ENCODE results near the gene MARCKS. TPM values are rescaled to one million over a fixed set of nuclear protein-coding genes. Genes with fewer than 3 reads are reported as not detected.

MARCKS gene
- total and polyA plus RNA-seq, 9 donors = 199 to 355 (median 224) TPM

- Histone ChIP-seq H3K27ac (ENCODE audit: low read length) (peak overlapping the region; percentile 39), H3K4me1 (ENCODE audit: control insufficient read depth, insufficient read depth, low read length) (no peaks in the 10 kb centered on the region), H3K27me3 (ENCODE audit: control insufficient read depth, insufficient read depth, low read length) (no peaks in the 10 kb centered on the region), H3K36me3 (ENCODE audit: control insufficient read depth, insufficient read depth, low read length) (no peaks in the 10 kb centered on the region), H3K4me3 (ENCODE audit: low read length) (no peak overlapping the region), H3K9me3 (replicated peaks; ENCODE audit: control insufficient read depth, low read depth, low read length) (no peaks in the 10 kb centered on the region)
- peak; percentile 95 for DNase-seq
- WGBS (ENCODE audit: insufficient coverage) = no CpG with 5 or more reads among the region's 6 CpGs
Observed at GRCh38 chr6:113879186-113880096, 22.3 kb downstream of the MARCKS start.

GRCh38 chr6:113881478-113881980 lies 24.4 kb downstream of the MARCKS start:
- Histone ChIP-seq H3K4me1 (ENCODE audit: control insufficient read depth, insufficient read depth, low read length) (peaks cover 2% of the 10 kb centered on the region), H3K4me3 (ENCODE audit: low read length) (no peak overlapping the region), H3K27ac (ENCODE audit: low read length) (no peak overlapping the region), H3K36me3 (ENCODE audit: control insufficient read depth, insufficient read depth, low read length) (no peaks in the 10 kb centered on the region), H3K27me3 (ENCODE audit: control insufficient read depth, insufficient read depth, low read length) (no peaks in the 10 kb centered on the region), H3K9me3 (replicated peaks; ENCODE audit: control insufficient read depth, low read depth, low read length) (no peaks in the 10 kb centered on the region)
- WGBS (ENCODE audit: insufficient coverage) = 65% methylated on average over 2 of the region's 2 CpGs
- no peak for DNase-seq

- no peak for DNase-seq
- no peaks in the 10 kb centered on the region for H3K36me3 ChIP-seq (ENCODE audit: control insufficient read depth, insufficient read depth, low read length)
Observed at GRCh38 chr6:113882336-113883022, 25.3 kb downstream of the MARCKS start.

GRCh38 chr6:113884011-113884410 lies 26.9 kb downstream of the MARCKS start:
- peaks cover 2% of the 10 kb centered on the region for H3K4me1 ChIP-seq (ENCODE audit: control insufficient read depth, insufficient read depth, low read length)
- no peak for DNase-seq
- no peaks in the 10 kb centered on the region for H3K27me3 ChIP-seq (ENCODE audit: control insufficient read depth, insufficient read depth, low read length)
- H3K27ac ChIP-seq (ENCODE audit: low read length) = no peak overlapping the region
- no CpG with 5 or more reads among the region's 2 CpGs for WGBS (ENCODE audit: insufficient coverage)
- no peaks in the 10 kb centered on the region for H3K36me3 ChIP-seq (ENCODE audit: control insufficient read depth, insufficient read depth, low read length)
- H3K4me3 ChIP-seq (ENCODE audit: low read length) = no peak overlapping the region
- no peaks in the 10 kb centered on the region for H3K9me3 ChIP-seq (replicated peaks; ENCODE audit: control insufficient read depth, low read depth, low read length)

More at GRCh38 chr6:113882336-113883022, 25.3 kb downstream of the MARCKS start:
- Histone ChIP-seq H3K9me3 (replicated peaks; ENCODE audit: control insufficient read depth, low read depth, low read length) (no peaks in the 10 kb centered on the region), H3K4me1 (ENCODE audit: control insufficient read depth, insufficient read depth, low read length) (peaks cover 2% of the 10 kb centered on the region), H3K27me3 (ENCODE audit: control insufficient read depth, insufficient read depth, low read length) (no peaks in the 10 kb centered on the region), H3K4me3 (ENCODE audit: low read length) (no peak overlapping the region), H3K27ac (ENCODE audit: low read length) (no peak overlapping the region)
- WGBS (ENCODE audit: insufficient coverage) = 100% methylated on average over 1 of the region's 2 CpGs

GRCh38 chr6:113886512-113886911 lies 29.4 kb downstream of the MARCKS start:
- H3K27ac ChIP-seq (ENCODE audit: low read length) = no peak overlapping the region
- no CpG with 5 or more reads among the region's 1 CpG for WGBS (ENCODE audit: insufficient coverage)

GRCh38 chr6:113888493-113888892 lies 31.3 kb downstream of the MARCKS start:
- H3K27me3 ChIP-seq (ENCODE audit: control insufficient read depth, insufficient read depth, low read length) = no peaks in the 10 kb centered on the region
- H3K4me1 ChIP-seq (ENCODE audit: control insufficient read depth, insufficient read depth, low read length) = peaks cover 2% of the 10 kb centered on the region
- H3K9me3 ChIP-seq (replicated peaks; ENCODE audit: control insufficient read depth, low read depth, low read length) = peaks cover 3% of the 10 kb centered on the region
- no peak for DNase-seq
- H3K36me3 ChIP-seq (ENCODE audit: control insufficient read depth, insufficient read depth, low read length) = no peaks in the 10 kb centered on the region
- H3K4me3 ChIP-seq (ENCODE audit: low read length) = no peak overlapping the region
- H3K27ac ChIP-seq (ENCODE audit: low read length) = peak overlapping the region; percentile 23

More at GRCh38 chr6:113886512-113886911, 29.4 kb downstream of the MARCKS start:
- H3K27me3 ChIP-seq (ENCODE audit: control insufficient read depth, insufficient read depth, low read length) = no peaks in the 10 kb centered on the region
- peaks cover under 1% of the 10 kb centered on the region for H3K9me3 ChIP-seq (replicated peaks; ENCODE audit: control insufficient read depth, low read depth, low read length)
- DNase-seq = no peak
- H3K36me3 ChIP-seq (ENCODE audit: control insufficient read depth, insufficient read depth, low read length) = no peaks in the 10 kb centered on the region
- H3K4me3 ChIP-seq (ENCODE audit: low read length) = no peak overlapping the region
- H3K4me1 ChIP-seq (ENCODE audit: control insufficient read depth, insufficient read depth, low read length) = peaks cover 2% of the 10 kb centered on the region

GRCh38 chr6:113888956-113889630 lies 31.9 kb downstream of the MARCKS start:
- DNase-seq = peak; percentile 70
- no CpG with 5 or more reads among the region's 3 CpGs for WGBS (ENCODE audit: insufficient coverage)
- Histone ChIP-seq H3K27me3 (ENCODE audit: control insufficient read depth, insufficient read depth, low read length) (no peaks in the 10 kb centered on the region), H3K36me3 (ENCODE audit: control insufficient read depth, insufficient read depth, low read length) (no peaks in the 10 kb centered on the region), H3K27ac (ENCODE audit: low read length) (peak overlapping the region; percentile 23), H3K9me3 (replicated peaks; ENCODE audit: control insufficient read depth, low read depth, low read length) (peaks cover 3% of the 10 kb centered on the region), H3K4me3 (ENCODE audit: low read length) (no peak overlapping the region), H3K4me1 (ENCODE audit: control insufficient read depth, insufficient read depth, low read length) (peaks cover 2% of the 10 kb centered on the region)

GRCh38 chr6:113893451-113893850 lies 36.3 kb downstream of the MARCKS start:
- H3K9me3 ChIP-seq (replicated peaks; ENCODE audit: control insufficient read depth, low read depth, low read length) = peaks cover 3% of the 10 kb centered on the region
- H3K27me3 ChIP-seq (ENCODE audit: control insufficient read depth, insufficient read depth, low read length) = no peaks in the 10 kb centered on the region
- DNase-seq = no peak
- no peaks in the 10 kb centered on the region for H3K4me1 ChIP-seq (ENCODE audit: control insufficient read depth, insufficient read depth, low read length)
- H3K4me3 ChIP-seq (ENCODE audit: low read length) = no peak overlapping the region
- no peaks in the 10 kb centered on the region for H3K36me3 ChIP-seq (ENCODE audit: control insufficient read depth, insufficient read depth, low read length)
- H3K27ac ChIP-seq (ENCODE audit: low read length) = no peak overlapping the region

GRCh38 chr6:113893866-113894265 lies 36.7 kb downstream of the MARCKS start:
- Histone ChIP-seq H3K27me3 (ENCODE audit: control insufficient read depth, insufficient read depth, low read length) (no peaks in the 10 kb centered on the region), H3K36me3 (ENCODE audit: control insufficient read depth, insufficient read depth, low read length) (no peaks in the 10 kb centered on the region), H3K4me3 (ENCODE audit: low read length) (no peak overlapping the region), H3K9me3 (replicated peaks; ENCODE audit: control insufficient read depth, low read depth, low read length) (peaks cover 3% of the 10 kb centered on the region), H3K27ac (ENCODE audit: low read length) (no peak overlapping the region), H3K4me1 (ENCODE audit: control insufficient read depth, insufficient read depth, low read length) (no peaks in the 10 kb centered on the region)
- DNase-seq = no peak
- WGBS (ENCODE audit: insufficient coverage) = 100% methylated on average over 1 of the region's 3 CpGs
